ENCODE data around the gene KRT80.
"Not testable (repeated sequence)": the region's sequence is repeated elsewhere in the genome, so short reads cannot be mapped to it uniquely, and the experiment has no call there.

Gene KRT80

GRCh38 chr12:52191841-52192791, at the start of gene KRT80:
TSS of gene KRT80 (minus strand) at chr12:52192014. CDS start at chr12:52191902, 112 bp downstream.
- no peak for DNase-seq (ENCODE audit: low read depth in 3 of 3, low spot score in 1 of 3)

DNA sequence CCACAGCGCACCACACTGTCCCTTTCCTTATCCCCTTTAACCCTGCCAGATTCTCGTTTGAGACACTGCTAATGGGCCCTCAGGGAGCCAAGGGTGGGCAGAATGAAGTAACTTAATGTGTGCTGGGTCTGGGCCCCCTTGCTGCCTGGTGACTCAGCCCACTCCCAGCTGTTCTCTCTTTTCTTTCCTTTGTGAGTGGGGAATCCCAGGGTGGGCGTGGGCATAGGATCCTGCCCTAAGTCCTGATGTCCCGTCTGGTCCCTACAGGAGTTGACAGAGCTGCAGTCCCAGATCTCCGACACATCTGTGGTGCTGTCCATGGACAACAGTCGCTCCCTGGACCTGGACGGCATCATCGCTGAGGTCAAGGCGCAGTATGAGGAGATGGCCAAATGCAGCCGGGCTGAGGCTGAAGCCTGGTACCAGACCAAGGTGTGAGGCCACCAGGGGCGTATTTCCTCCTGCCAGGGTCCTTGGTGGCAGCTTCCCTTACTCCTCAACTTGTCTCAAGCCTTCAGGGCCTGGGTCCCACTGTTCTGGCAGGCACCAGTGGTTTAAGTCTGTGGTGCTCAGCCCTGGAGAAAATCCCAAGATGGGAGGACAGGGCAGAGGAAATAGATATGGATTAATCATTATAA, 49.5 kb upstream of the KRT80 start:
- DNase-seq (ENCODE audit: low read depth in 3 of 3, low spot score in 1 of 3) = no peak

GRCh38 chr12:52240247-52240646, 48.4 kb upstream of the KRT80 start:
- not testable (repeated sequence) for DNase-seq (ENCODE audit: low read depth in 3 of 3, low spot score in 1 of 3)

DNA sequence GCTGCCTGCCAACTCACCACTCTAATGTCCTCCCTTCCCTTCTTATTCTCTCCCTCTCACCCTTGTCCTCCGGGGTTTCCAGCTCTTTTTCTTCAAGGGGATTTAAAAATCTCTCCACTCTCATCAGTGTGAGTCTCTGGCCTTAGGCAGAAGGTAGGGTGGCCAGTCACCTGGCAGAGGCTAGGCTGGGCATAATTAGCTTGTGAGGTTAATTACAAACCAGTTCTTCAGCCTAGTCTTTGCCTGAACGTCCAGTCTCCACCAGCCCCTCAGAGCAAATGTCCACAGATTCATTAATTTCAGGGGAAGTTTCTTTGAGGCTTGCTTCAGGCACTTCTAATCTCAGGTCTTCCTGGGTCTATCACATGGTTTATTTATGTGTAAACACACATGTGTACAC, 48.0 kb upstream of the KRT80 start:
- DNase-seq (ENCODE audit: low read depth in 3 of 3, low spot score in 1 of 3) = no peak

GRCh38 chr12:52238916-52239646, 47.3 kb upstream of the KRT80 start:
- DNase-seq (ENCODE audit: low read depth in 3 of 3, low spot score in 1 of 3) = no peak

DNA sequence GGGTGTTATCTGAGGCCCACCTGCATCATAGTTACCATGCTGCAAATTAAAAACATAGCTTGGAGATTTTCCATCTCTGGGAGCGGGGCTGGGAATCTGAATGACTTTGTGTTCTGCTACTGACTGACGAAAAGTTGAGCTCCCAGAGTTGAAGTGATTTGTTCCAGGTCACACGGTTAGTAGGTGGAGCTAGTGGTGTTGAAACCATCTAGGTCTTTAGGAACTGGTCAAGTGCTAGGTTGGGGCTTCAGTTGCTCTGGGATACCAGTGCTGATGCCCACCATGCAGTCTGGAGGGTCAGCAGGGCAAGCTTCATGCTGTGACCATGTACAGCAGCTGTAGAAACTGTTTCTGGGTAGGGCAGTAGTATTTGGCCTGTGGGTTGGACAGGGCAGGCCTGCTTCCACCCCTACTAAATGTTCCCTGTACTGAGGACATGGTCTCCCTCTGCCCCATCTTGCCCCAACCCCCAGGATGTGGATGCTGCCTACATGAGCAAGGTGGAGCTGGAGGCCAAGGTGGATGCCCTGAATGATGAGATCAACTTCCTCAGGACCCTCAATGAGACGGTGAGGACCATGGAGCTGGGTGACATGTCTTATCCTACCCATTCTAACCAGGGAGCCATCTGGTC, 46.5 kb upstream of the KRT80 start:
- DNase-seq (ENCODE audit: low read depth in 3 of 3, low spot score in 1 of 3) = no peak

DNA sequence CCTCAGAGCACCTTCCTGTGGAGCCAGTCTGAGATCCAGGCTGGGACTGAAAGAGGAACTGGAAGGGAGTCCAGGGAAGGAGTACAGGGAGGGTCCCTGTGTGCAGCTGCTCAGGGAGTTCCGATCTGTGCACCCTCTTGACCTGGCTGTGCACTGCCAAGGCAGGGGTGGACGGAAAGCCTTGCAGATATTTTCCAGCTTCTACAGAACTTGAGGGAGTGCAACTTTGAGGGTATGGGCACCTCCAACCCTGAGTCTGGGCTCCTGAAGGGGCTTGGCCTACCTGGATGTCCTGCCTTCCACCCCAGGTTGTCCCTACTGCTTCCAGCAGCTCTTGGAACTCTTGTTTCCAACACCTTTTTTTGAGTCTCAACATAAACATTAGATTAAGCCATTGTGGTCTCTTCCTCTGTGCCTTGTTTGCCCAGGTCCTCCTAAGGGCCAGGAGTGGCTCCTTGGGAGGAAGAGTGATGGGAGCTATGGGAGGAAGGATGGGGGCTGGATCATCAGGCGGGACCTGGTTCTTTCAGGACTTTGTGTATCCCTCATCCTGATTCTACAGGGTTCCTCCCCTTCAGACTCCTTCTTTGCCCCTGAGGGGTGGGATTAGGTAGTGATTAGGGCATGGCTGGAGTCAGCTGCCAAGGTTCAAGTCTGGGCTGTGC, 44.7 kb upstream of the KRT80 start:
- DNase-seq (ENCODE audit: low read depth in 3 of 3, low spot score in 1 of 3) = no peak

DNA sequence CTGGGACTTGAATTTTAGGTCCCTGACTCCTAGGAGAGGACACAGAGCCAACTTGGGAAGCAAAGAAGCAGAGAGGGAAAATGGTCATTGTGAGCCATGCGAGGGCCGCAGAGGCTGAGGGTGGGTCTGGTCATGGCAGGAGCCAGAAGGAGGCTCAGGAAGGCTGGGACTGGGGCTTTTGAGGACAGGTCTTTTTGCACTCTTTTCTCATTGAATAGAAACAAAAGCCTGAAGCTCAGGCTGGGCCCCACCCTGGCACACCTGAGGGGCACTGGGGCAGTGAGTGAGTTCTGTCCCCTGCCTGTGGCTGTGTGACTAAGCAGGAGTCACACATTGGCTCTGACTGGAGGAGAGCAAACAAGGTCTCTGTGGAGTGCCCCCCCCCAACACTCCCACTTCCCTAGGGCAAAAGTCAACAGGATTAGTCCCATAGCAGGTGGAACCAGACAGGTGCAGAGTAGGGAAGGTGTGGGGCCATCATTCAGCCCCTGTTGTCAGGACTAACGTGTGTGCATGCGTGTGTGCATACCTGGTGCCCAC, 44.1 kb upstream of the KRT80 start:
- no peak for DNase-seq (ENCODE audit: low read depth in 3 of 3, low spot score in 1 of 3)

GRCh38 chr12:52235001-52235764, 43.4 kb upstream of the KRT80 start:
- DNase-seq (ENCODE audit: low read depth in 3 of 3, low spot score in 1 of 3) = no peak

DNA sequence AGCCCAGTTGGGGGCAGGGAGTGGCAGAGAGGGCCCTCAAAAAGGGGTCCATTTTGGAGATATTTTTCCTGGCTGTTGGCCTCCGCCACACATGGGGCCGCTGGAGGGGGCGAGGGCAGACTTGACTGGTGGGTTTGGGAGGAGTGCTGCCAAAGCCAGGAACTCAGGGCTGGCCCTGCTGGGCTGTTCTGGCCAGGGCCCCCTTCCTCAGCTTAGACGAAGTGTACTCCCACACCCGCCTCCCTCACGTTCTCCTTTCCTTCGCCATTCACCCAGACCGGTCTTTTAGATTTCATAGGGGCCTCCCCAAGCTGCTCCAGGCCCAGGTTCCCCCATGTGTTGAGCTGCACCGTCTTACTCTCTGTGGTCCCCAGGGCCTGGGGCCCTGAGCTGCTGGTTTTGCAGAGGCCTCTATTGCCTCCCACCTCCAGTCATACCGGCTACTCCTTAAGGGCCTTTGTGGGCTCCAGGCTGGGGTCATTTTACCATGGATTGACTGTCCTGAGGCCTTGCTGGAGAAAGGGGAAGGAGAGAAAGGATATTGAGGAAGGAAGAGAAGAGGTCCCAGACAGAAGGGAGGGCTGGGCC, 42.5 kb upstream of the KRT80 start:
- no peak for DNase-seq (ENCODE audit: low read depth in 3 of 3, low spot score in 1 of 3)

GRCh38 chr12:52233462-52234207, 41.8 kb upstream of the KRT80 start:
- no peak for DNase-seq (ENCODE audit: low read depth in 3 of 3, low spot score in 1 of 3)

GRCh38 chr12:52232674-52233461, 41.1 kb upstream of the KRT80 start, which contains the start of gene KRT7:
TSS of gene KRT7 (plus strand) at chr12:52233243. CDS start at chr12:52233297, 54 bp downstream.
- DNase-seq (ENCODE audit: low read depth in 3 of 3, low spot score in 1 of 3) = no peak

- no peak for DNase-seq (ENCODE audit: low read depth in 3 of 3, low spot score in 1 of 3)
These were observed 40.4 kb upstream of the KRT80 start for GRCh38 chr12:52232203-52232673.

- no peak for DNase-seq (ENCODE audit: low read depth in 3 of 3, low spot score in 1 of 3)
These were observed 39.7 kb upstream of the KRT80 start for GRCh38 chr12:52231305-52232202.

DNA sequence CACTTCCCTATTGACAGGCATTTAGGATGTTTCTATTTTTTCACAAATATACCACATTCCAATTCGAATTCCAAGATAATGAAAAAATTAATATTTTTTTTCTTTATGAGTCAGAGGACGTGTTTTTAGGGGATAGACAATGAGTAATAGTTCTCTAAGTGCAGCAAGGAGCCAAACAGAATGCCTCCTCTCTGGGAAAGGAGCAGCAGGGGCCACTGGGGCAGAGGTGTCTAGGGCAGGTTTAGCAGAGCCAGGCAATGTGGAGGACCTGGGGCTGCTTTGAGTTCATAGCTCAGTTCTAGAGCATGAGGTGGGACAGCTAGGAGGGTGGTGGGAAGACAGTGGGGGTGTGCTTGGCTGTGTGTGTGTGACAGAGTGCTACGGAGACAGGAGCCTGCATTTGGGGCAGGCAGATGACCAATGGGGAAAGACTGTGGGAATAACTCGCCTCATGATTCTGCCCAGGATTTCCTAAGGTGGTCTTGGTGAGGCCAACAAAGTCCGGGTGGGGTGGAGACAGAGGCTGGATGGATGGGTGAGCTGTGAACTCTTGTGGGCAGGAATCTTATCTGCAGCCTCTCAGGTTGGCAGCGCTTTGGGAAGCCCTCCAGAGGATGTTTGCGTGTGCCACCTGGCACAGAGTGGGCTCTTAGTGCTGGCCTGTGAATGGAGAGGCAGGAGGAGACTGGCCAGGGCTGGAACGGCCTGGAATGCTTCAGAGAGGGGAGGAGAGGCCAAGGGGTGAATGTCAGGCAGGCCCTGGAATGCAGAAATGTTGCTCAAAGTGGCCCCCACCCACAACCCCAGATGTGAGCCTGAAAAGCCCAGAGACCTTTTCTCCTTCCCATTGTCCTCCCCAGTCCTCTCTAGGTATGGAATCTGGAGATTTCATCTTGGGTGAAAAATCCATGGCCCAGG, 38.8 kb upstream of the KRT80 start:
- no peak for DNase-seq (ENCODE audit: low read depth in 3 of 3, low spot score in 1 of 3)
